Measurements from ENCODE around the gene PRKAR1B. TPM values are rescaled to one million over a fixed set of nuclear protein-coding genes. Genes with fewer than 3 reads are reported as not detected.

Gene PRKAR1B
- total and polyA plus RNA-seq, 2 donors (not counting 1 experiment from before 2014, with no cell fraction given), result 4.5 to 8.6 TPM

- Mint-ChIP-seq H3K27ac (no peak overlapping the region), H3K4me1 (no peaks in the 10 kb centered on the region), H3K4me3 (no peak overlapping the region), H3K27me3 (no peaks in the 10 kb centered on the region), H3K9me3 (ENCODE audit: insufficient read depth) (no peaks in the 10 kb centered on the region)
- no peak overlapping the region for H2AFZ ChIP-seq (ENCODE audit: insufficient read depth, low read depth, low read length, poor library complexity, severe bottlenecking)
- intact Hi-C loops (cut with micrococcal nuclease), result no loop called here
- DNase-seq (no peak), ATAC-seq (ENCODE audit: low read depth) (no peak)
- no peaks in the 10 kb centered on the region for H3K27me3 ChIP-seq (replicated peaks in 1 of 4; ENCODE audit: control extremely low read depth in 1 of 4, control insufficient read depth in 3 of 4, insufficient read depth in 4 of 4, low read length in 3 of 4)
- H3K79me2 ChIP-seq (ENCODE audit: control insufficient read depth, insufficient read depth, low read length), result no peaks in the 10 kb centered on the region
- no peak overlapping the region for H3K9ac ChIP-seq (ENCODE audit: low read length)
- CTCF ChIA-PET, result no interaction called here
- no peaks in the 10 kb centered on the region for H3K4me1 ChIP-seq (ENCODE audit: control insufficient read depth in 2 of 2, insufficient read depth in 2 of 2, low read length in 2 of 2)
- POLR2A ChIA-PET, result no interaction called here
- no peak overlapping the region for H3K4me2 ChIP-seq (replicated peaks; ENCODE audit: low read depth, low read length, poor library complexity, severe bottlenecking)
- no peak overlapping the region for H3K27ac ChIP-seq (ENCODE audit: low read length in 2 of 2)
- WGBS (ENCODE audit: insufficient coverage), result 97% methylated on average over 36 of the region's 36 CpGs
- no peaks in the 10 kb centered on the region for H4K20me1 ChIP-seq (ENCODE audit: control insufficient read depth, insufficient read depth, low read length, poor library complexity, severe bottlenecking)
- peaks cover 0 to 18% of the 10 kb centered on the region in 2 experiments for H3K36me3 ChIP-seq (replicated peaks in 1 of 2; ENCODE audit: control extremely low read depth in 1 of 2, control insufficient read depth in 1 of 2, extremely low read depth in 1 of 2, insufficient read depth in 2 of 2, low read length in 1 of 2)
- no peak overlapping the region for H3K4me3 ChIP-seq (ENCODE audit: control extremely low read depth in 1 of 5, extremely low read depth in 1 of 5, insufficient read depth in 1 of 5, low read depth in 2 of 5, low read length in 4 of 5)
- TF ChIP-seq EZH2 (IDR thresholded peaks at IDR 0.05; ENCODE audit: borderline replicate concordance, insufficient read depth, low read depth, low read length, poor library complexity, severe bottlenecking), result no peak
- no peak for TF ChIP-seq CTCF (IDR thresholded peaks at IDR 0.05)
- no peaks in the 10 kb centered on the region for H3K9me3 ChIP-seq (ENCODE audit: control extremely low read depth in 1 of 3, control insufficient read depth in 2 of 3, insufficient read depth in 1 of 3, low read length in 2 of 3)
Observed at GRCh38 chr7:768881-769504, 41.9 kb upstream of the PRKAR1B start.

GRCh38 chr7:767941-768731, 41.1 kb upstream of the PRKAR1B start:
- ChIA-PET POLR2A (no interaction called here), CTCF (no interaction called here)
- Histone ChIP-seq H3K79me2 (ENCODE audit: control insufficient read depth, insufficient read depth, low read length) (no peaks in the 10 kb centered on the region), H3K9ac (ENCODE audit: low read length) (no peak overlapping the region), H3K36me3 (replicated peaks in 1 of 2; ENCODE audit: control extremely low read depth in 1 of 2, control insufficient read depth in 1 of 2, extremely low read depth in 1 of 2, insufficient read depth in 2 of 2, low read length in 1 of 2) (peaks cover 0 to 25% of the 10 kb centered on the region in 2 experiments), H3K4me2 (replicated peaks; ENCODE audit: low read depth, low read length, poor library complexity, severe bottlenecking) (no peak overlapping the region), H4K20me1 (ENCODE audit: control insufficient read depth, insufficient read depth, low read length, poor library complexity, severe bottlenecking) (no peaks in the 10 kb centered on the region), H3K27me3 (replicated peaks in 1 of 4; ENCODE audit: control extremely low read depth in 1 of 4, control insufficient read depth in 3 of 4, insufficient read depth in 4 of 4, low read length in 3 of 4) (no peaks in the 10 kb centered on the region), H3K9me3 (ENCODE audit: control extremely low read depth in 1 of 3, control insufficient read depth in 2 of 3, insufficient read depth in 1 of 3, low read length in 2 of 3) (no peaks in the 10 kb centered on the region), H3K4me1 (ENCODE audit: control insufficient read depth in 2 of 2, insufficient read depth in 2 of 2, low read length in 2 of 2) (no peaks in the 10 kb centered on the region), H3K27ac (ENCODE audit: low read length in 2 of 2) (no peak overlapping the region), H3K4me3 (ENCODE audit: control extremely low read depth in 1 of 5, extremely low read depth in 1 of 5, insufficient read depth in 1 of 5, low read depth in 2 of 5, low read length in 4 of 5) (no peak overlapping the region), H2AFZ (ENCODE audit: insufficient read depth, low read depth, low read length, poor library complexity, severe bottlenecking) (no peak overlapping the region)
- DNase-seq (no peak), ATAC-seq (ENCODE audit: low read depth) (no peak)
- intact Hi-C loops (cut with micrococcal nuclease), result no loop called here
- Mint-ChIP-seq H3K4me3 (no peak overlapping the region), H3K9me3 (ENCODE audit: insufficient read depth) (no peaks in the 10 kb centered on the region), H3K4me1 (no peaks in the 10 kb centered on the region), H3K27ac (no peak overlapping the region), H3K27me3 (no peaks in the 10 kb centered on the region)
- 97% methylated on average over 65 of the region's 65 CpGs for WGBS (ENCODE audit: insufficient coverage)
- TF ChIP-seq EZH2 (IDR thresholded peaks at IDR 0.05; ENCODE audit: borderline replicate concordance, insufficient read depth, low read depth, low read length, poor library complexity, severe bottlenecking), result no peak
- no peak for TF ChIP-seq CTCF (IDR thresholded peaks at IDR 0.05)

All from B cell (primary cell).